Activated T-cell treated with anti-CD3 and anti-CD28 coated beads for 48 hours (primary cell): ENCODE data around the gene ANKRD29.
"Not testable (repeated sequence)": the region's sequence is repeated elsewhere in the genome, so short reads cannot be mapped to it uniquely, and the experiment has no call there.

ENCODE experiments used
- DNase-seq: peaks from one replicate; pipeline ENCODE4 v3.0.0-alpha.2; 2020; ENCODE audit warnings: low read depth

The ANKRD29 gene

DNA sequence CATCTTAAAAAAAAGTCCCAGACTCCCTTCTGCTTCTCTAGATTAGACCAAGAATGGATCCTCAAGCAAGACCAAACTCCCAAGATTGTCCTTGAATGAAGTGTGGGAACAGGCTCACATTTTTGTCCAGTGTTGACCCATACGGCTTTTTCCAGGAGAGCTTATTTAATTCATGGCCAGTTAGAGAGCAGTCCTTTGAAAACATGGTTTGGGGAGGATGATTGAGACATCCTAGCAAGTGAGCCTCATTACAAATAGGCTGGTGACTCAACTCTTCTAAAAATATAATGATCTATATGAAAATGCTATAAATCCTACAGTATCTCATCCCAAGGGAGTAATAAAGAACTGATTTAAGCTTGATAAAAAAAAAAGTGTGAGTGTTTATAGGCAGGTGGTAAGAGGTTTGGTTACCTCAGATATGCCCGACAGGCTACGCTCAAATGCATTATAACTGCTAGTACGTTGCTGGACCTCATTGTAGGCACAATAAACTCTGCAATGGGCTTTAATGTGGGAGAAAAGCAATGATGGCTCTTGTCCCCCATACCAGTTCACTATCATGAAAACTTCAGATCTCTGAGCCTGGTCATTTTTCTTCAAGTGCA lies 17.0 kb downstream of the ANKRD29 start:
- DNase-seq: no peak

DNA sequence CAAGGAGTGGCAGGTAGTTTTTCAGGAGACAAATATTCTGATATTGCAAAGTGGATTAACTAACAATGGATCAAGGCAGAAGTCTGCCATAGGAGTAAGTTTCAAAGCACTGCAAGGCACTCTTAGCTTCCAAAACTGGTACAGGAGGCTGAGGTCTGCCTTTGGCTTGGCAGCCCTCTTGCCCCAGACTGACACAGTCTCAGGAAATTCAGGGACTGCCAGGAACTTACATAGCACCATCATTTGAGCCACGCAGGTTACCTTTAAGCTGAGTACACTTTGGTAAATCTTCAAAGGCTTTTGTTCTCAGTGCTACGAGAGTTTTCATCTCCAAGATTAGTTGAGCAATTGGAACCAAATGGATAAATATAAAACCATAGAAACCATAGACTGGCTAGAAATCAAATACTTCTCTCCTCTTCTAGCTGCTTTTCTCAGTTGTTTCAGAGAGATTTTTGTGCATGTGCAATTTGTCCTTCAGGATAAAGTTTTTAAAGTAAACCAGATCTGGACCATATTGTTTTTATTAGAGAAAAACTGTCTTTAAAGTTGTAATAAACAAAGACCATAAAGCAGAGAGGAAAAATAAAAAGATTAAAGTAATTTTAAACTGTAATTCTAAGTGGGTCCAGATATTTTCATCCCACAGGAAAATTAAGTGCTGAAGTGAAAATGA lies 18.8 kb downstream of the ANKRD29 start:
- no peak for DNase-seq

DNA sequence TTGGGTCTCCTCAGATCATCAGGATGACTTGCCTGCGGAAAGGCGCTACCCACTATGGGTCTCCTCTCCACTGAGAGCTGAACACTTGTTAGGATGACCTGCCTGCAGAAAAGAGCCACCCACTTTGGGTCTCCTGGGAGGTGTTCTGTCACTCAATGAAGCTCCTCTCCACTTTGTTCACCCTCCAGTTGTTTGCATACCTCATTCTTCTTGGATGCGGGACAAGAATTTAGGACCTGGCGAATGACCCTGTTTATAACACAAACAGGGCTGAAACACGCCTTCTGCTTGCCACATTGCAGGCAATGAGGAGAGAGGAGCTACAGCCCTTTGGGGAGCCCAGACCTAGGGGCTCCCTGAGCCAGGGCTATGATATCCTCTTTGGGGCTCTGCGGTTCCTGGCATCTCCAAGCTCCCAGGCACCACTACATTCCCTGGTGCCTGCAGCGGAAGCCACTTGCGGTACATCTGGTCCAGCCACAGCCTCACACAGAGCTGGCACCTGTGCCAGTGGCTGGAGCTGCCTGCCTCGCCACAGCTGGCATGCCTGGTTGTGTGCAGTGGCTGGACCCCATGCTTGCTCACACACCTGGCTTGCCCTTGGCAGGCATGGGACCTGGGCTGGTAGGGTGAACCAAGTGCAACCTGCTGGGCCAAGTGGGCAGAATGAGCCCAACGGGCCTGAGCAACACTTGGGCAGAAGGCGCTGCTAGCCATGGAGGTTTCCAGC lies 20.6 kb downstream of the ANKRD29 start:
- DNase-seq: no peak

DNA sequence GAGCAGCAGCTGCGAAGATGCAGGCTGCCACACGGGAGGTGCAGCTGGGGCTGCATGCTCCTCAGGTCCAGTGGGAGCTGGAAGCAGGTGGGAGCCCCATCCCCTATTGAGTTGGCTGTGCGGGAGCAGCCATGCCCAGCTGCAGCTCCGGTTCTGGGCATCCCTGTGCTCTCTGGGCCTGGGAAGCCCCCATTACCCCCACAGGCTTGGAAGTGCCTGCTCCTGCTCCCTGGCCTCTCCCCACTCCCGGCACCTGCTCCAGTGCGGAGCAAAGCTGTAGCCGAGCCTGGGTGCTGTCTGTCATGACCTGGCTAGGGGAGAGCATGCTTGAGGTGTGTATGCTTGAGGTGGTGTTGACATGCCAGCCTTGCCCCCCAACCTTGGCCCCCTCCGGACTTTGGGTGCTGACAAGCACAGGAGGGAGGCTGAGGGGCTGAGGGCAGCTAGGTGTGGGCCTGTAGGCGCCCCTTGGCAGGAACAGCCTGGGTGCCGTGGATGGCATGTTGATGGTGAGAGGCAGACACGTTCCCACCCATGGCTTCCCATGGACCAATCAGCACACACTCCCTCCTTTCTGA lies 21.5 kb downstream of the ANKRD29 start:
- no peak for DNase-seq

DNA sequence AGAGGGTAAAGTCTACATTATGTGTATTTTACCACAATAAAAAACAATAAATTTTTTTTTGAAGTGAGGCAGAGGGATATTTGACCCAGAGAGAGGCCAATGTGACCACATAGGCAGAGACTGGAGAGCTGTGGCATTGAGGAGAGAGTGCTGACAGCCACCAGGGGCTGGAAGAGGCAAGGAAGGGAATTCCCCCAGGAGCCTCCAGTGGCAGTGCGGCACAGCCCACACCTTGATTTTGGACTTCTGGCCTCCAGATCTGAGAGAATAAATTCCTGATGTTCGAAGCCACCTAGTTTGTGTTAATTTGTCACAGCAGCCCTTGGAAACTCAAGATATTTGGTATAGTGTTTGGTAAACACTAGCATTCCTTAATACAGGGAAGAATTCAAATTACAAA lies 22.7 kb downstream of the ANKRD29 start:
- DNase-seq: no peak

DNA sequence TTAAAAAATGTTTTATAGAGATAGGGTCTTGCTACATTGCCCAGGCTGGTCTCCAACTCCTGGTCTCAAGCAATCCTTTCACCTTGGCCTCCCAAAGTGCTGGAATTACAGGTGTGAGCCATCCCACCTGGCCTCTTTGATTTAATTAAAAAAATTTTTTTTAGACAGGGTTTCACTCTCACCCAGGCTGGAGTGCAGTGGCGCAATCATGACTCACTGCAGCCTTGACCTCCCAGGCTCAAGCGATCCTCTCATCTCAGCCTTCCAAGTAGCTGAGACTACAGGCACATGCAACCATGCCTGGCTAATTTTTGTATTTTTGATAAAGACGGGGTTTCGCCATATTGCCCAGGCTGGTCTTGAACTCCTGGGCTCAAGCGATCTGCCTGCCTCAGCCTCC lies 26.3 kb downstream of the ANKRD29 start:
- DNase-seq: not testable (repeated sequence)

DNA sequence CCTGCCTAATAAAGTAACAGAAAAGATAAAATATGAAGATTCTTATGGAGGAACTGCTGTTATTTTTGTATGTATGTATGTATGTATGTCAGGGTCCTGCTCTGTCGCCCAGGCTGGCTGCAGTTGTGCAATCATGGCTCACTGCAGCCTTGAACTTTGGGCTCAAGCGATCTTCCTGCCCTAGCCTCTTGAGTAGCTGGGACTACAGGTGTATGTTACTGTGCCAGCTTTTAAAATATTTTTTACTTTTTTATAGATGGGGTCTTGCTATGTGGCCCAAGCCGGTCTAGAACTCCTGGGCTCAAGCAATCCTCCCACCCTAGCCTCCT lies 26.7 kb downstream of the ANKRD29 start:
- DNase-seq: no peak

DNA sequence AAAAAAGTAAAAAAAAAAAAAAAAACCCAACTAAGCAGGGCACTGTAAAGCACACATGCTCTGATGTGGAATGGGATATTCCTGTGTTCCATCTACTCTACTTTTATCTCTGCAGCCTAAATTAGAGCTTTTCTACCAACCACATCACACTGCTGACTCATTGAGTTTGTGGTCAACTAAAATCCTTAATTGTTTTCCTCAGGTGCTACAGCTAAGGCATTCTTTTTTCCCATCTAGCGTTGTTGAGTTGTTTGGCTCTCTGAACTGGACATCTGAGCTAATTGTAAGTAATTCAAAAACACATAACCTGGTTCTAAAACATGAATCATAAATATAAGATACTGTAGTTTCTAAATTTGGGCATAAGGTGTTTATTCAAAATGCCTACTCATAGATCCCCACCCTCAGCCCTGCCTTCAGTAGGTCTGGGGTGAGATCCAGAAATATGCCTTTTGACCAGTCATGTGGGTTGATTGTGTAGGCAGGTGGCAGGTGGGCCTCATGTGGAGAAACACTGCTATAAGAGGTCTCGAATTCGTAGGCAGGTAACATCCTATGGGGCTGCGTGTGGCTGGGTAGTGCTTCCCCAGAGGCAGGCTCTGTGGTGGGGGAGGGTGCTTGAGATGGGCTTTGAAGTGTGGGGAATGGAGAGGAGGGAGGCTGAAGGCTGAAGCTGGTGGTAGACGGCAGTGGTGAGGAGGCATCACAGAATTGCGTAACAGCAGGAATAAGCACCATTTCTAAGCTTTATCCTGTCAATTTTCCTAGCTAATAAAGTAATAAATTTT lies 27.2 kb downstream of the ANKRD29 start:
- DNase-seq: no peak

DNA sequence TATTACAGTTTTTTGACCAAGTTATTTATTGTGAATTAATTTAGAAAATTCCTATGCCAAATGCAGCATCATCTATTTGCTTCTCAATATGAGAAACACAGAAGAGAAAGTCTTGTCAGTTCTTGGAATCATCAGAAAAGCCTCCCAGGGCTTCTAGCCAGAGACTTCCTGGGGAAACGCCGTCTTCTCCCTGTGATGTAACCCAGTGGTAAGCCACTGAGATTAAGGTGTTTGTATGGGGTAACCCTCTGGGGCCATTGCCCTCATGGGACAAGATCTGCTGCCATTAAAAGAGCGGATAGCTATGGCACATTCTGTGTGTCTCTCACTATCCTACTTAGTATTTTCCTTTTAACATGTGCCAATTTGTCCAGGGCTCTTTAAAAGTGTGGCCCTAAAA lies 28.0 kb downstream of the ANKRD29 start:
- DNase-seq: no peak

DNA sequence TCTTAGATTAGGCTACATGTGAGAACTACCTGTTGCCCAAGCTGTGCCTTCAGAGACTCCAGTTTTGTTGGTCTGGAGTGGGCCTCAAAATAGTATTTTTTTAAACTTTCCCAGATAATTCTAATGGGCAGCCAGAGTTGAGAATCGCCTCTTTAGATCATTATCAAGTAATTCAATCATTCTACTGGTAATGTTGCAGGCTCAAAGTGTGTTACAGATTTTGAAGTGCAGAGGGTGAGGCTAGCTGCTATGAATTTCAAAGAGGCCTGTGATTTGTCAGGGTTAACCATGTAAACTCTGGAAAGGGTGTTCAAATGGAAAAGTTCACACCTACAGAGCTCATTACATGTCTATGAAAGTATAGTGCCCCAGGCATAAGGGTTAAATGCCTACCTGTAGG lies 30.1 kb downstream of the ANKRD29 start:
- no peak for DNase-seq

DNA sequence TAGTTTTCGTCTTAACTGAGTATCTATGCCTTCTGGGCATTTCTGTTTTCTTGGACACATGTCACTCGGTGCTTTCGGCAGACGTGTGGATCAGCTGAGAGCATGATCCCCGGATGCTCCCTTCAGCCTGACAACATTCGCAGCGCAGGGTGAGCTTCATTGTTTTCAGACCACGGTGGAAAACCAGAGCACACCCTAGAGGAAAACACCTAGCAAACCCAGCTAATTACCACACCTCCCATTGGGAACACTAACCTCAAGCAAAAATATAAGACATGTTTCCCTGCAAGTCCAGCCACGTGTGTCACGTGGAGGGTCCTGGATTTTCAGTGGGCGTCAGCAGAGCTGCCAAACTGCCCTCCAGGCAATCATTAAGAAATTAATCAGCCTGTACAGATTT lies 31.0 kb downstream of the ANKRD29 start:
- no peak for DNase-seq

DNA sequence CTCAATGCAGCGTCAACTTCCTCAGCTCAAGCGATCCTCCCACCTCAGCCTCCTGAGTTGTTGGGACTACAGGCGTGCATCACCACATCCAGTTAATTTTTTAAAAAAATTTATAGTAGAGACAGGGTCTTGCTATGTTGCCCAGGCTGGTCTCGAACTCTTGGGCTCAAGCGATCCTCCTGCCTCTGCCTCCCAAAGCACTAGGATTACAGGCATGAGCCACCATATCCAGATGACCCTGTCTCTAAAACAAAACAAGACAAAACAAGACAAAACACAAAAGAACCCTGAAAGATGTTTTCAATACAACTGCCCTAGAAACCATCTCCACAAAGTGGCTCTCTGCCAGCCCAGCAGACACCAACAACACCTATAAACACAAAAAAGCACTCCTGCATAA lies 31.4 kb downstream of the ANKRD29 start:
- no peak for DNase-seq

DNA sequence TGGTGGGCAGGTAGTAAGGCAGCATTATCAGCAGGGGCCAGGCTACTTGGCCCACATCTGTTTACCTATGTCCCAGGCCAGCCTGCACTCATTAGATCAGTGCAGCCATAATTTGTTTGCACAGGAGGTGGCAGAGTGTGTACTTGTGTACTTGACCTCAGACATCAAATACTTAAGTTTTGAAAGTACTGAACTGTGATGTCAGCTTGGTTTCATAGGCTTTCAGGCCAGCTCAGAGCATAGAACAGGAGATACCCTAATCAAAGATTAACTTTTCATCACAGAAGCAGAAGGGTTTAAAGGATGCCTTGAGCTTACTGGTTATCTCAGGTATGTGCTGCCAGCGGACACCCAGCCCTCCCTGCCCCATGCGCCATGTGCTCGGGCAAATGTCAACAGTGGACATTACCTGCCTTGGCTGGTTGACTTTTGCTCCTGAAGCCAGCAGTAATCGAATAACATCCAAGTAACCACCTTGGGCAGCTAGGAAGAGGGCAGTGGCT lies 33.2 kb downstream of the ANKRD29 start:
- no peak for DNase-seq

DNA sequence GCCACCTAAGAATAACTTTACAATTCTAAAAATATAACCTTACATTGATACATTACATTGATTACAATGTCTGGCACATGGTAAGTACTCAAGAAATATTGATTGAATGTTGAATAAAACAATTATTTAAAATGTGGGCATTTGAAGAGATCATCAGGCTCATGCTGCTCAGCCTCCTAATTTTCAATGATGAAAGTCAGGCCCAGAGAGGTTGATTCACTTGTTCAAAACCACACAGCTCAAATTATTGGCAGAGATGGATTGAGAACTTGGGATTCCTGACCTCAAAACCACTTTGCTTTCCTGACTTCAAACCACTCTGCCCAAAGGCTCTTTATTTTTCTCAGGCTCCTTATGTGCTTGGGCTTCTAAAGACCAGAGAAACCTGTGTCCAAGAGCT lies 34.7 kb downstream of the ANKRD29 start:
- no peak for DNase-seq

DNA sequence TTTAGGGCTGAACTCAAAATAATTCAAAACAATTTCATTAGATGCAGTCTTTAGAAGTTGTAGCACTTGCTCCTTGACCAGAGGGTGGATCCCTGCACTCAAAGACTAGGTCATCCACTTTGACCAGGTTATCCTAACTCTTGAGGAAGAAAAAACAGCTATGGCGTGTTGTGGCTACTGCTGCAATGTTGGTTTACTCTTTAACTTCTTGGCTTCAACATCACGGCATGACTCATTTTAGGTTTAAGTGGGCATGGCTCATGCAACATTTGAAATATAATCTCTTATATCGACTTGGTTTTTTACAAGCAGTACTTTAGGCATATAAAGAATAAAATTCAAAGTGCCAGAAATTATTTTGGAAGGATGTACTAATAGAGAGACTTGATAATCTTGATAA lies 35.4 kb downstream of the ANKRD29 start:
- DNase-seq: no peak

DNA sequence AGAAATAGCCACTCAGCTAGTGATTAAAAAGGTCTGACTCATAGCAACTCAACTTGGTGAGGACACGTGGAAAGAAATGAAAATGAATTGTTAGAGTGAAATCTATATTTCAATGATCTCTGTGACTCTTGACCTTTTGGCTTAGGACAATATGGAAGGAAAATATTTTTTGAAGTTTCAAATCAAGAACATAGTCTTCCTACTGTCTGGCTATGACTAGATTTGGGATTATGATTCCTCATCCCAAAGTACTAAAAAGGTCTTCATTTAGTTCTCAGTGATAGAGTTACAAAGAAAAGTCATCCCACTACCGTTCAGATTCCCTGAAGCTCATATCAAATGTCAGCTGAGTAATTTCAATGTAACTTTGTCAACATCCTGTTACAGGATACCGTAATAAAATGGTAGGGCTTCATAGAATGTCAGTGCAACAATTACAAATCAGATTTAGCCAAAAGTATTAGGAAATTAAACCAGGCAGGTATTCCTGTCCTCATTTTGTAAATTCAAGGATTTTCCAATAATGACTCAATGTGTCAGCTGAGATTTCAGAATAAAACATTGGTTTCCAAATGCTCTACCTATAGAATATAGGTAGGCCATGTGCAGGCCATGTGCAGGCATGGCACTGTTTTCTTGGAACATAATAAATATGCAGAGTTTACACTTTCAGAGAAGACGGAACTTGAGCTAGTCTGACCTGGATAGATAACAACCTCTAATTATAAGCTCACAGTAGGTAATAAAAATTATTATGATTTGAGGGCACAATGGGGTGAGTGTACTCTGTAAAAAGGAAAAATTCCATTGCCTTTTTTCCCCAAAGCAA lies 36.0 kb downstream of the ANKRD29 start:
- DNase-seq: no peak

DNA sequence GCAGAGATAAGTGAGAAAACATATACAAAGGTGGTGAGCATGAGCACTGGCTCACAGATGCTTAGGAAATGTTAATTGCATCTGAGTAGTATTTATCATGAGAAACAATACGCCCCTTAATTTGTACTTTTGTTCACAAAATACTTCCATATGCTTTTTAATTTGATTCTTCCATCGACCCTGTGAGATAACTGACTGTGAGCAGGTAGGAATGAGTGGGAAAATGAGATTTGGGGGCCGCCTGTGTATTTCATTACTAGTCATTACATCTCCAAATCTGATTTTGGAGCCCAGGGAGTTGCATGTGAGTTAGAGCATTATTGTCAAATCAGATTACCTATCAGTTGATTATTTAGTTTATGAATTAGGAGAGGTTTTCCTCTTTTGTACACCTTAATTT lies 39.7 kb downstream of the ANKRD29 start:
- no peak for DNase-seq

DNA sequence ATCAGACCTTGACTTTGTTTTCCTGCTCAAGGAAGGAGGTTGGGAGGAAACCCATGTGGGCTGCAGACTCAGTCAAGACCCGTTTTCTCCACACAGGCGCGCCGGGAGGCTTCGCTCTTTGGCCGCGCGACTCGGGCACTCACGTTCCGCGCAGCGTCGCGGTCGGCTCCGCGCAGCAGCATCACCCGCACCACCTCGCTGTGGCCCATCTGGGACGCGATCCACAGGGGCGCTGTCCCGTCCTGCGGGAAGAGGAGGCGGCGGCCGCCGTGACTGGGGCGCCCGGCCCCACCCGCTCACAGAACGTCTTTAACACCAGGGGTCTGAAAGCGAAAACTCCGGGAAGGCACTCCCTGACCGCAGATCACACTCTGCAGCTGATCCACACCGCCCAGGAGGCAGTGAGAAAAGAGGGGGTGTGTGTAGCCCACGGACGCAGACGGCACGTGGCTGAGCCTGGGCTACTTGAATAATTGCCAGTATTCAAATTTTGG lies 43.3 kb downstream of the ANKRD29 start:
- no peak for DNase-seq

DNA sequence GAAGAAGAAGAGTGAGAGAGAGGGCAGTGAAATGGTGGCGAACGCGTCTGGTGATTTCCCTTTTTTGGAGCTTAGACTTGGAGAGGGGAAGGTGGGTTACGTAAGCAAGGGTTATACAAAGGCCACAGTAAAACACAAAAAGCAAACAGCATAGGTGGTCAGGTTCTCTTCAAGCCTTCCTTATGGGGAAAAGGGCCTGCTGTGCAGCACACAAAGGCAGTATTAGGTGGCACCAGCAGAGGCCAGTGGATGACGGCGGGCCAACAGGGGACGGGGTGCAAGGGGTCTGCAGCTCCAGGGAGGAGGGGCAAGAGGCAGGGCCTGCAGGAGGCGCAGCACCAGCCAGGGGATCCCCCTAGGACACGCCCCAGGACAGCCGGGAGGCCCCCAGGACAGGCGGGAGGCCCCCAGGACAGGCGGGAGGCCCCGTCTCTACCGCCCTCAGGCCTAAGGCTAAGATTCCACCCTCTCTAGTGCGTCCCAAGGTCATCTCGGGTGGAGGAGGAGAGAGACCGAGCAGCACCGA lies 43.8 kb downstream of the ANKRD29 start:
- no peak for DNase-seq

DNA sequence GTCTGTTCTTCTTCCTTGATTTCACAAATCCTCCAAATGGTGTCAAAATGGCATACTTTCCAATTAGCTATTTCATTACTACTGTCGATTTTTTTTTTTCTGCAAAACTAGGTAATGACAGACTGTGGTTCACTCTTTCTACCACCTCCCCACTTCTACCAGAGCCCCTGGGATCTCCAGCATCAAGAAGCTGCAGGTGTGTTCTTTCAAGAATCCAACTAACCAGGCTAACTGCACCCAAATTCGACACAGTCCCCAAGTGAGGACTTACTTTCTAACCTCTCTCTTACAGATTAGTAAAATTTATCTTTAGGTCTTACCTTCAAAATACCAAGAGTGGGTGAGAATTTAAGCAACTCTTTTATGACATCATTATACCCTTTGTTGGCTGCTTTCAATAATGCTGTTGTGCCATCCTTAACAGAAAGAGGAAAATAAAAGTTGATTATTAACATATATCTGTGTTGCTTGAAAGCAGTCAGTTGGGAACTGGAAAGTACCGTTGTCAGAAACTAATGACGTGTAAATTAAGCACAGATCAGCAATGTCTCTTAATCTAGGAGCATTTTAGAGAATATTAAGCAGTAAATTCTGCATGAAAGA lies 45.2 kb downstream of the ANKRD29 start:
- no peak for DNase-seq

DNA sequence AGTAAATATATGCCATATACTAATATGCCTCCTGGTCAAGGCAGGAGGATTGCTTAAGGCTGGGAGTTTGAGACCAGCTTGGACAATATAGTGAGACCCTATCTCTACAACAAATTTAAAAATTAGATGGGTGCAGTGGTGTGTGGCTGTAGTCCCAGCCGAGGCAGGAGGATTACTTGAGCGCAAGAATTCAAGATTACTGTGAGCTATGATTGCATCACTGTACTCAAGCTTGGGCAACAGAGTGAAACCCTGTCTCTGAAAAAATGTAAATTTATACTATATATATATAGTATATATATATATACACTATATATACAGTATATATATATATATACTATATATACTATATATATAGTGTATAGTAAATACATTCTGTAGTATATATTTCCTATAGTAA lies 46.5 kb downstream of the ANKRD29 start:
- DNase-seq: no peak
